AG08396 (cell line): ENCODE results near the gene ERMARD.

Experiments
- DNase-seq: peaks from one replicate; pipeline ENCODE4 v3.0.0; 2012; ENCODE audit warnings: low spot score, mixed read lengths

Gene ERMARD

GRCh38 chr6:169783971-169784820, 32.8 kb downstream of the ERMARD start:
- DNase-seq = no peak

GRCh38 chr6:169784821-169785340, 33.5 kb downstream of the ERMARD start:
- DNase-seq = no peak

DNA sequence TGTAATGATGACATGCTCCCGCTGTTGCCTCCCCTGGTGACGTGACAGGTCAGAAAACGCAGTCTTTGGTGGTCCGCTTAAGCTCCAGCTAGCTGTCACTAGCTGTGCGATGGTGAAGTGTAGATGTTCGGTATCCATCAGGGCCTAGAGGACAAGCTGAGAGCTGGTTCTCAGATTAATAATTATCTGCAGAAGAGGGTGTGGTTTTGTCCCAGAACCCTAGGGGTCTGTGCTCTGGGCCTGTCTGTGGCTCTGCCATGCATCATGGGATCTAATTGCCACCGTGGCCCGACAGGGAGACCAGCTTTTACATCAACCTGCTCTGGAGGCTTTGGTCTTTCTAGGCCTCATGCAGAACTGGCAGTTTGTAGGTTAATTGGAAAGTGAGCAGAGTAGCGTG, 34.1 kb downstream of the ERMARD start:
- DNase-seq = no peak

DNA sequence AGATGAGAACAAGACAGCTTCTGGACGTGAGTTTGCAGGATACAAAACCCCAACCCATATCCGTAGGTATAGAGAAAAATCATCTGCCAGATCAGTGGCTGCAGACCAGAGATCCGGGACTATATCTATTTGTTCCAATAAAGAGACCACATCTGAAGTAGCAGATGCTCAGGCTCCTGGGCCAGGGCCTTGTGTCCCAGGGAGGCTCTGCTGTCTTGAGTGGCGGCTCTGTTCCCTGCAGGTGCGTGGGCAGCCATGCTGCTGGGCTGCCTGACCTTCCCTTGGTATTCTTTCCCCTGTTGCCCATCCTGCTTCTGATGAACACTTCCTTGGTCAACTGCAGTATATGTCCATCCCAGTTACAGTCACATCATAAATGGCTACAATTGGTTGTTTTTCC, 34.9 kb downstream of the ERMARD start:
- no peak for DNase-seq

DNA sequence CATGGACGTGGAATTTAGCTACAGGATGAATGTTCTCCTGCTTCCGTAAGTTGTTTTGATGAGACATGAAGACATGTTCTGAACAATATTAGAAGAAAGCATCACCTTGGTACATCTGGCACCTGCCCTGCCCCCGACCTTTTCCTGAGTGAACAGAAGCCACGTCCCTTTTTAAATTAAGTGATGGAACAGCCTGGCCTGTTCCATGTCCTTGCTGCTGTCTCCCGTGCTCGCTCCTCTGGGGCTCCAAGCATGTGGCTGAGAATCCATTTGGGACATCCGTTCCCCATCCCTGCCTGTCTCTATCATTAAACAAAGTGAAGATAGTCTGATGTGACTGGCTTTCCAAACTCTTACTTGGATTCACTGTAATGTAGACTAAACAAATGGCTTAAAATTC, 36.4 kb downstream of the ERMARD start:
- no peak for DNase-seq

DNA sequence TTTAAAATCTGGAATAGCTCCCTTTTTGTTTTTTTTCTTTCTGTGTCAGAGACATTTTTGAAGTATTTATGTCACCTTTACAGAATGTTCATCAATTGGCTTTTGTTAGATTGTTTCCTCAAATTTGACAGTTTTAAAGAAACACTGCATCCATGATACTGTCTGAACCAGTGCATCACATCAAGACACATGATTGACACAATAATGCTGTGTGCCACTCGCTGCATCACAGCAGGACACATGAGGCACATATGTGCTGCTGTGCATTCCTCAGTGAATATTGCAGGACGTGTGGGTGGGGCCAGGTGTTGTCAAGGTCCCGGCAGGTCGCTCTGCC, 37.4 kb downstream of the ERMARD start:
- DNase-seq = no peak

GRCh38 chr6:169789146-169789943, 37.9 kb downstream of the ERMARD start:
- DNase-seq = no peak

DNA sequence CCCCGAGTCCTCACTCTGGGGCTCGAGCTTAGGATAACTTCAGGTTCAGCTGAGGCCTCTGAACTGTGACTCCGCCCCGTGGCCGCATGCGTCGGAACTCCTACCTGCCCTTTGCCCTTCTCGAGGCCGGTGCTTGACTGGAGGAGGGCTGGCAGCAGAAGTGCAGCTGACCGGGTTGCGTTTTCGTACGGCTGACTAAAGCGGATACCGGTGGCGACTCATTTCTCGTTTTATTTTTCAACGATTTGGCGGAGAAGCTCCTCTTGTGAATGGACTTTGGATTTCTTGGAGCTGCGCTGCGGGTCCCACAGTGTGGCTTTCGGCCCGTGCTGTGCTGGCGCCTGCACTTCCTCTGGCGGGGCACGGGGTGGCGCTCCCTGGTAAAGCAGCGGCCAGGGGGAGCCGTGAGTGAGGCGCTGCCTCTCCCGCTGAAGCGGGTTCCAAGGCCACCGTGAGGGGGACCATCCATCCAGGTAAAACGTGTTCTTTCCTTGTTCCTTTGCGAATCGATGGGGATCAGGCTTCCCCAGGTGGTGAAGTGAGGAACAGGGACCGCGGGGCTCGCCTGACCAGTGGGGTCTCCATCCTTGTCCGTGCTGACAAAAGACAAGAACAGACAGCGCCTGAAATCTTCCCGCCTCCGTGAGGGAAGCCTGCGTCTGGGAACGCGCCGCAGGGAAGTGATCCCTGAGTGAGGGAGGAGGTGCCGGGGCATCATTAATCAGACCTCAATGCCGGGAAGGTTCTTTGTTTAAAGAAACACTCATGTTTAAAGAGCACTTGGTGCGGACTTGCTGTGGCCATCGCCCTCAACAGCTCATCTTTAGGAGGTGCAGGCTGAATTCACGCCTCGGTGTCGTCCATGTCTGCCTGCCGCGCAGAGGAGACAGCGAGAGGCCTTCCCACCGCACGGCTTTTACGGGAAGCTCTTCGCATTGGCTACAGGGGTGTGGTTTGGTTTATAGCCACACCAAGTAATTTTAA, 38.8 kb downstream of the ERMARD start:
- peak; percentile 91 for DNase-seq

DNA sequence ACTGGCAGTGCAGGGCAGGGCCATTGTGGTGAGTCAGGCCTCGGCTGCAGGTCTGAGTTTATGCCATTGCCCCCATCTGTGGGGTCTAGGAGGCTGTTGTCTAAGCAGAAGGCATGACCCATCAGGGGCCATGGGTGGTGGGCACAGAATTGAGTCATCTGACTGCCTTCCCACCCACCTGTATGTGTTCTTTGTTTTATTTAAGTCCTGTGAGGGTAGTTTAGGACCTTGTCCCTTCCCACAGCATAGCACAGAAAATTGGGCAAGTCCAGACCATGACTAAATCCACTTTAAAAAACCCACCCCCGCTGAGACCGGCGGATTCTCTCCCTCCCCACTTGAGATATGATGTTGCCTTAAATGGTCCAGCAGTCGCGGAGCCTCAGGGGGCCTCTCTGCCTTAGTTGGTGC, 40.3 kb downstream of the ERMARD start:
- DNase-seq = no peak

DNA sequence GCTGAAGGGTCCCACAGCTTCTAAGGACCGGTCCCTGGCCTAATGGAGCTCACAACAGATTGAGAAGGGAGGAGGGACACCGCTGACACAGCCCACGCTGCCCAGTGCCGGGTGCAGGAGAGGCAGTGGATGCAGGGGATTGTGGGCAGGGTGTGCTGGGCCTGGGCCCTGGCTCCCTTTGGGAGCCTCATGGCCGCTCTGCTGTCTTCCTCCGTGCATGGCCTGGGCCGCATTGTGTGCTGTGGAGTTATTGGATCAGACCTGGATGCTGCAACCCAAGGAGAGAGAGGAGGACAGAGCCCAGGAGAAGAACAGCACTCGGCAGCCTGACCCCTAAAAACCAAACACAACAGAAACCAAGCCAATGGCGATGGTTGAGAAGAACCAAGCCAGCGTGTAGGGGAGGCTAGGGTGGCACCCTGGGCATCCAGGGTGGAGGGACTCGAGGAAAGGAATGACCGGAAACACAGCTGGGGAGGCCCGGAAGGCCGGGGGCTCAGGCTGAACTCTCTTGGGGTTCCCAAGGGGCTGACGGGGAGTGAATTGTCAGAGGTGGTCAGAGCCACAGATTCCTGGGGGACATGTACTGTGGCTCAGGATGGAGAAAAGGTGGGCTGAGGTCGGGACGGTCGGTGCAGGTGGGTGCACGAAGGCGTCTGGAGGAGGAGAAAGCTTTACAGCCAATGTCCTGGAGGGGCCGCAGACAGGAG, 41.0 kb downstream of the ERMARD start:
- no peak for DNase-seq

DNA sequence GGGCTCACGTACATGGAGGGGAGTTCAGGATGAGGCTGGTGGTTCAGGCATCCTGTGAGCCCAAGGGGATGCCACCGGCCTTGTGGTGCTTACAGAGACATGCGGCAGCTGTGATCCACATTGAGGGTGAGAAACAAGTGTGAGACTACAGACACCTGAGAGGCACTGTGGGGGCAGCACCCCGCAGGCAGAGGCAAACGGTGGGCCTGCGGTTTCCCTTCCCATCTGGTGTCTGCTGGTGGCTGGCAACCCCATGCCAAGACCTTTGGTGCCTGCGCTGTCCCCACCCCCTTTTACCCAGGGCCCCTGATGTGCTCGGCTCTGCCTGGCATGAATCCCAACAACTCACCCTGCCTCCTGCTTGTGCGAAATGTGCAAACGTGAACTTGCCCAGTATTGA, 42.0 kb downstream of the ERMARD start:
- DNase-seq = no peak

DNA sequence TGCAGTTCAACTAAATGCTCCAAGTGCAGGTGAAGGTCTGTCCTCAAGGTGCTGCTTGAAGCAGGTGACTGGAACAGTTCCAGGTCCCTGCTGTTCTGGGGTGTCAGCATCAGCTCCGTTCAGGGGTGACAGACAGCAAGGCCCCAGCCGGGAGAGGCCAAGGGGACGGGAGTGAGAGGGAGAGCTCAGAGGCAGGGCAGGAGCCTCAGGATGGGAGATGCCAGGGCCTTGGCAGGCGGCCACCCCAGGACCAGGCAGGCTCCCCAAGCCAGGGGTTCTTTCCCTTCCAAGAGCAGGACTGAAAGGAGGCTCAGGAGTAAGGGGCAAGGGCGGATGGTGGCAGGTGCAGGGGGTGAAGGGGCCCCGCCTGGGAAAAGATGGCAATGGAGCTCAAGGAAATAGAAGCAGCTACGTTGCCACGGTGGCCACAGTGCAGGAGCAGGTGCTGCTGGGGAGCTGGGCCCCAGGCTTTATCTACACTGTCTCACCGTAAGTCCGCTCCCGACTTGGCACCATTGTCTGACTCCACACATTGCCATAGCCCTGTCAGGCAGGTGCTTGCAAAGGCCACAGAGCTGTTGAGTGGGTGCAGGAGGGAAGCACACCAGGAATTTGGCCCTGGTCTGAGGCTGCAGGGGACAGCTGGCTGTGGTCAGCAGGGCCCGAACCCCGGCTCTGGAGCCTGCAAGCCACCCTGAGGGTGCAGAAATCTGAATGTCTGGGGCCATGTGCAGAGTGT, 43.1 kb downstream of the ERMARD start:
- DNase-seq = no peak

DNA sequence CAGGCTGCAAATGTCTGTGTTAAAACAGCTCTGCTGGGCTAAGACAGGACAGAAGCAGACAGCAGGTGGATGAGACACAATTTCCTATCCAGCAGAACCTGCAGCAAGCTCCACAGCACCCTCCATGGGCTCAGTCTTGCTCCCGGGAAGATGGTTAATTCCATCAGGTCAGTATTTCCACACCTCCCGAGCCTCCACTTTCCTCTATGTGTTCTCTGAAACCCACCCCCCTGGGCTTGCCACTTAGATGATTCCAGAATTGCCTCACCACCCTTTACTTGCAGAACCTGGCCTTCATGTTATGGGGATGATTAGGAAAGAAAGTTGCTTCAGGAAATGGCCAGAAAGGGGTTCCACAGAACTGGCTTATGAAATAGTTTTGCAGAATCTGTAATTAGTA, 43.8 kb downstream of the ERMARD start:
- no peak for DNase-seq

DNA sequence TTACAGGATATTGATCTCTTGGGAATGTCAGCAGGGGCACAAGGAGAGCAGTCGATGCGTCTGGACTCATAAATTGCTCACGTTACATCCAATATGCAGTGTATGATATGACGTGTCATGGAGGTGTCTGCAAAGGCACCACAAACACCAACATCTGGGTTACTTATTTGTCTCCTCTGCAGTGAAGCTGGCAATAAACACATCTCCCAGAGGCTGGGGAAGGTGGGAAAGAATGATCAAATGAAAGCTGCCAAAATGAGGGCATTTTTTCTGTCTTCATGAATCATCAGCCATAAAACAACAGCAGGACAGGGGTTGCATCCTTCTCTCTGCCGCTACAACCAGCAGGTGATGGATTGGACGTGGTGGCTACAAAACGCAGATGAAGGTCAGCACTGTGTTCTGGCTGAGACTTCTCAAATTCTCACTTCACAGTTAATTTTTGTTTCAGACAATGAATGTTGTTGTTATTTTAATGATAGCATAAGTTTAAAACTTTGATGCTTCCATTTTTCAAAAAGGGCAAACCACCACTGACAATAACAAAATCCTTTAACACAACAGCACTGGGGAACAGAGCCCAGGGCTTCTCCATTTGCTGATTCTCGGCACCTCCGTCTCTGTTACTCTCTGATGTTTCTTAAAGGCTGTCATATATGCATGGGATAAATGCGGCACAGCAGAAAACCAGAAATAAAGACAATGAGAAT, 47.5 kb downstream of the ERMARD start:
- no peak for DNase-seq

GRCh38 chr6:169799474-169799926, 48.1 kb downstream of the ERMARD start:
- DNase-seq = no peak

GRCh38 chr6:169800116-169800667, 48.8 kb downstream of the ERMARD start:
- no peak for DNase-seq

GRCh38 chr6:169800668-169801395, 49.4 kb downstream of the ERMARD start:
- DNase-seq = peak; percentile 75

DNA sequence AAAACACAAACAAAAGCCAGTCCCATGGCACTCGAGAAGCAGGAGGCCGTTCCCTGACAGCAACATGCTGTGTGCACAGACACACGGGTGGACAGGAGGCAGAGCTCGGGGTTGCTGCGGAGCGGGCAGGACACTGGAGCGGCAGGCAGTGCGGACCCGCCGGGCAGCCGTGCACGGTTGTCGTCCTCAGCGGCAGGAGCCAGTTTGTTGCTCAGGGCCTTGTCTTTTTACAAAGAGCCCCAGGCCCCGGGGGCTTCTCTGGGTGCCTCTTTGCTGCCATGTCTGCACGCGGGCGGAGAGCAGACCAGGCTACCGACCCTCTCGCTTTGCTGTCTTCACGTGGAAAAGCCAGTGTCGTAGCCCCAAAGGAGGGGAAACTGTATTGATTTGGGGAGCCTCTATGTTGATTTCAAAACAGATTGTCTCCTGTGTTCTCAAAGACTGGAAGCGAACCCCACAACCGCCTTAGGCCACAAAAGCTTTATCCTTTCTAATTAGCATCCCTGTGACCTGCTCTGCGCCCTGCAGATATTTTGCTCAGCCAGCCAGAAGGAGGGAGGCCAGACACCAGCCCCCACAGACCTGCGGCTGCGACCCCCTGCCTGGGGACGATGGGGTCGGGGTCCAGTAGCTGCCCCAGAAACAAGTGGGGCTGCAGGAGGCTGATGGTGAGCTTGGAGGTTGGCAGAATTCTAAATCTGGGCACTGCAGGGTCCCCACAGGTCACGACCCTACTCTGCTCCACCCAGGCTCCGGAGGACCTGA, 50.2 kb downstream of the ERMARD start:
- DNase-seq = no peak
